Activated gamma-delta T cell (primary cell): Measurements from ENCODE around the gene SPRN.
"Not testable (repeated sequence)": the region's sequence is repeated elsewhere in the genome, so short reads cannot be mapped to it uniquely, and the experiment has no call there.

Experiments used
- DNase-seq: peaks from one replicate; lab custom pipeline; 2025; lab: John Stamatoyannopoulos, UW
- total RNA-seq, 2 donors: gene quantifications; one replicate each; lab custom pipeline; 2026; lab: John Stamatoyannopoulos, UW

Gene SPRN
- 0.04 to 0.10 reads per million in 2 donors for total RNA-seq

GRCh38 chr10:133424601-133425000, at the start of gene SPRN:
TSS of gene SPRN (minus strand) at chr10:133424625. CDS start at chr10:133423681, 944 bp downstream.
- DNase-seq = not testable (repeated sequence)

GRCh38 chr10:133474027-133474426, 49.6 kb upstream of the SPRN start:
- no peak for DNase-seq

DNA sequence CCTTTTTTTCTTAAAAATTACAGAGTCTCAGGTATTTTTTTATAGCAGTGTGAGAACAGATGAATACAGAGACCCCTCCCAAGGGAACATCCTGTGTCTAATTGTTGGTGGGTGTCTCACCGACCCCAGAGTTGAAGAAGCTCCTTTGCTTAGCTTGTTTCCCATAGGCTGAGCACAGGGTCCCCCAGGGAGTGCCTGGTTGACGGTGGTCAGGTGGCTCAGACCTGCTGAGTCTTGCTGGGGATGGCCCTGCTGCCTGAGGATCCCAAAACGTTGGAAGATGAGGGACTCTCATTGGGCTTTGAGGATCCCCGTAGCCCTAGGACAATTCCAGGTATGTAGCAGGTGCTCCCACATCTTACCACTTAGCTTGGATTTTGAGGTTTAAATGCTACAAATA, 48.8 kb upstream of the SPRN start:
- DNase-seq = no peak

DNA sequence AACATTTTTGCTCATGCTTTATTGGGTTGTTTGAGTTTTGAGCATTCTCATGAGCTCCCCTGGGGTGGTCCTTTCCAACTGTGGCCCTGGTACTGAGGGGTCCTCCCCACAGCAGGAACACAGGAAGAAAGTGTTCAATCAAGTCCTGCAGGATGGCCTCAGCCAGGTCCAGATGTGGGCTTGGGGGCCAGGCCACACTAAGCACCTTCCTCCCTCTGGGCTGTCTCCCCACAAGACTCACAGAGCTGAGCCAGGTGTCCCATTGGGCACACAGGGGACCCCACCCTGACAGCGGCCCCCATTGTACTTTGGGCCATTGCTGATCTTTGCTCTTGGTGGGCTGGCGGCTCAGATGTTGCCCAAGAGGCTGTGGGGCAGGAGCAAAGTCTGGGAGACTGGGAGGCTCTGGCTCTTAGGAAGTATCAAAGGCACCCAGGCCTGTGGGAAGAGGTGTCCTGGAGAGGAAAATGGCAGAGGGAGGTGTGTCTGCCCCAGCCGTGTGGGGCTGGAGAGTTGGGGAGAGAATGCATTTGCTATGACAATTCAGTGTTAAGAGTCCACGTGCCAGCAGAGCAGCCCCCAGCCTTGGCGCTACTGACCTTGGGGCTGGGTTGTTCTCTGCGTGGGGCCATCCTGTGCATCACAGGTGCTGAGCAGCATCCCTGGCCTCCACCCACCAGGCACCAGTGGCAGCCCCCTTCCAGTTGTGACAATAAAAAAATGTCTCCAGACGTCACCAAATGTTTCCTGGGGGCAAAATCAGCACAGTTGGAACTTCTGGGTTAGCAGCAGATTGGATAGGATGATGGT, 47.1 kb upstream of the SPRN start:
- no peak for DNase-seq

GRCh38 chr10:133469205-133469604, 44.8 kb upstream of the SPRN start:
- DNase-seq = not testable (repeated sequence)

DNA sequence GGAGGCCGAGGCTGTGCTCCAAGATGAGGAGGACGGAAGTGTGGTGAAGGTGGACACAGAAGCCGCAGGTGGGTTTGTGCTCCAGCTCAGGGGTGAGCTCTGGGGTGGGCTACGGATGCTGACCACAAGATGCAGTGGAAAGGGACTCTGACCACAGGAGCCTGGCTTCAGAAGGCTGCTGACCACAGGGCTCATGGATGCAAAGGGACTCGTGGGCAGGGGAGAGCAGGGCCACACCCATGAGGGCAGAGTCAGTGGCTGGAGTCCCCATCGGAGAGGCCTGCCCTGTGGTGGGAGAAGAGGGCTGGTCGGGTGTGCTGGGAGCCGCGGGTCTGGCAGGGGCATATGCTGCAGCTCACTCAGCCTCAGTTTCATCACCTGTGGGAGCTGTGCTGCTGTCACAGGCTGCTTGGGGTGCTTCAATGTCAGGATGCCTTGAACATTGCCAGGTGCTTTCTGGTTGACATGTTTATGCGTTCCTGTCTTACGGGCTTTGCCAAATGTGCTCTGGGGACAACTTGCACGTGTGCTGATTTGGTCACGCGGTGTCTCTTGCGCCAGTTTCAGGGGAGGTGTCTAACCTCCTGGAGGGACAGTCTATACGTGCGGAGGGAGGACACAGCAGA, 43.0 kb upstream of the SPRN start:
- DNase-seq = no peak

DNA sequence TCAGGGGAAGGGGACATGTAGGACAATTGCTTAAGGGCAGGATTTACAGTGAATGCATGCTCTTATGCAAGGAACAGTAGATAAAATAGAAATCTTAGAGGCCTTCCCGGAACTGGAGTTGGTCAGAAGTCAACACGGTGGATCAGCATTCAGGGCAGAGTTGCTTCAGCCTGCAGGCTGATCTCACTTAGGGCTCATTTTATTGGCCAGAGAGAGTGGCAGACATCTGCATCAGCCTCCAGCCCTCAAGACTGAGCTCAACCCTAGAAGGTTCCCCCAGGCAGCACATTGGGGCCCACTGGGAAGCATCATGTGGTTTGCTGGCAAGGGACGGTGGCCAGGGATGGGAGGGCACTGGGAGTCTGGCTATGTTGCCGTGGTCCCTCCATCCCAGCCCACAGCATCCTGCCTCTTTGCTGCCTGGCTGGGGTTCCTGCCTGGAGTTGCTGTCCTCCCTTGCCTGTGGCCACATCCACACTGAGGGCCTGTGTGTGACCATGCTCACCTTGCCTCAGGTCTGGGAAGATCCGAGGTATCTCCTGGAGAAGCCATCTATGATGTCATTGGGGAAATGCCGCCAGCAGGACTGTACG, 42.4 kb upstream of the SPRN start:
- DNase-seq = no peak

DNA sequence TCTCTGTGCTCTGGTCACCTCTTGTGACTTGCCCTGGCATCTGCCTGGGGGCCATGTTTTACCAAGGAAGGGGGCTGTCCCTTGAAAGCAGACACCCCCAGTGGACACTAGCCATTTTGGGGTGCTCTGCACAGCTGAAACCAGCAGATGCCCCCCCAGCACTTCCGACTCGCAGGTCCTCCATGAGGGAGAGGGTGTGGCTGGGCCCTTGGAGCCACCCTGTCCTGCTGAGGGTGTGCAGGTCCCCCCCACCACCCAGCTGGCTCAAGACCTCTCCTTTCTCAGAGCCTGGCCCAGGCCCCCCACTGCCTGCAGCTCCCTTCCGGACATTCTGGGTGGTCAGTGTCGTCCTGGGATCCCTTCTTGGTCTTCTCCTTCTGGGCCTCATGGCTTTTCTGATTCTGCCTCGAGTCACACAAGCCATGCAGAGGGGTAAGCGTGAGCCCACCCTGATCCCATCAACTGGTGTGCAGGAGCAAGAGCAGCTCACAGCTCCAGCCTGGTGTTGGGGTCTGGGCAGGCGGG, 41.6 kb upstream of the SPRN start:
- DNase-seq = no peak

DNA sequence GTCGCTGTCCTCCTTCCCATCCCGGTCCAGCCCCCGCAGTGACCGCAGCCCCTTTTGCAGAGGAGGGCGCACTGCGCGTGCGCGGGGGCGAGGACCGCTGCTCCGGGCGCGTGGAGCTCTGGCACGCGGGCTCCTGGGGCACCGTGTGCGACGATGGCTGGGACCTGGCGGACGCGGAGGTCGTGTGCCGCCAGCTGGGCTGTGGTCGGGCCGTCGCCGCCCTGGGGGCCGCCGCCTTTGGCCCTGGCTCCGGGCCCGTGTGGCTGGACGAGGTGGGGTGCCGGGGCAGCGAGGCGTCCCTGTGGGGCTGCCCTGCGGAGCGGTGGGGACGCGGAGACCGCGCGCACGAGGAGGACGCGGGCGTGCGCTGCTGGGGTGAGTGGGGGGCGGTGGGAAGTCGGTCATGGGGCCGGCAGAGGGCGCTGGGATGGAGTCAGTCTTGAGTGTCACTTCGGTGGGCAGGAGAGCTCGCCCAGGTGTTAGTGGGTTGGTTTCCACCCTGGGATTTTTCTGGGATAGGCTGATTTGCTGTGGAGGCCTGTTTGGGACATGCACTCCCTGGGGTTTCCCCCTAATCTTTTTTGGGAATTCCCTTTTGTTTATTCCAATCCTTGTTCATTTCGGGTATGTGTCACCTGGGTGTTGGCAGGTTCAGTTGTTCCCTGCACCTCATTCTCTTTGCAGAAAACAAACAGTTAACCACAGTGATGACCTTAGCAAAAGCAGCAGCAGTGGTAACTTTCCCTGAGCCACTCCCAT, 40.9 kb upstream of the SPRN start:
- no peak for DNase-seq

DNA sequence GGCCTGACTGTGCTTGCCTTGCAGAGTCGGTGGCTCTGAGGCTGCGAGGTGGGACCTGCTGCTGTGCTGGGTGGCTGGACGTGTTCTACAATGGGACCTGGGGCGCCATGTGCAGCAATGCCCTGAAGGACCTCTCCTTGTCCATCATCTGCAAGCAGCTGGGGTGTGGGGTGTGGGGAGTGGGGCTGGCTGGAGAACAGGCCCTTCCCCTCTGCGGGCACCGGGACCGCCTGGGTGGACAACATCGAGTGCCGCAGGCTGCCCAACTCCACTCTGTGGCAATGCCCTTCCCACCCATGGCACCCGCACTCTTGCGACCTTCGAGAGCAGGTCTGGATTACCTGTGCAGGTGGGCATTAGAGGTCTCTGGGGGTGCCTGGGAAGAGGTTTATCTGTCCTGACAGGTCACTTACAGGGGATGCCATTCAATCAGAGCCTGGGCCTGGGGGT, 40.2 kb upstream of the SPRN start:
- no peak for DNase-seq

GRCh38 chr10:133462512-133463305, 38.3 kb upstream of the SPRN start:
- no peak for DNase-seq

GRCh38 chr10:133461841-133462240, 37.4 kb upstream of the SPRN start:
- DNase-seq = no peak

DNA sequence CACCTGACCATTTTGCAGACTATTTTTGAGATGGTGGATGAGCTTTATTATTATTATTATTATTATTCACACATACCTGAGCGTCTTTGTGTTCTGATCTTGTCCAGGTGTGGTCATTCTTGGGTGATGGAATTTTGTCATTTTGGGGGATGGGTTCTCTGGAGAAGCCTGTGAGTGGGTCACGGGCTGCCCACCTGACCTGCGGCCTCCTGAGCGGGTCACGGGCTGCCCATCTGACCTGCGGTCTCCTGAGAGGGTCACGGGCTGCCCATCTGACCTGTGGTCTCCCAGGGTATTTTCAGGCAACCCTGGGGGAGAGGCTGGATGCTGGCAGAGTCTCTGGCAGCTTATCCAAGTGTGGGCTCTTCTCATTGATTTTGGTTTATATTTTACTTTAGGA, 36.6 kb upstream of the SPRN start:
- DNase-seq = no peak

GRCh38 chr10:133460208-133460769, 35.9 kb upstream of the SPRN start:
- no peak for DNase-seq

DNA sequence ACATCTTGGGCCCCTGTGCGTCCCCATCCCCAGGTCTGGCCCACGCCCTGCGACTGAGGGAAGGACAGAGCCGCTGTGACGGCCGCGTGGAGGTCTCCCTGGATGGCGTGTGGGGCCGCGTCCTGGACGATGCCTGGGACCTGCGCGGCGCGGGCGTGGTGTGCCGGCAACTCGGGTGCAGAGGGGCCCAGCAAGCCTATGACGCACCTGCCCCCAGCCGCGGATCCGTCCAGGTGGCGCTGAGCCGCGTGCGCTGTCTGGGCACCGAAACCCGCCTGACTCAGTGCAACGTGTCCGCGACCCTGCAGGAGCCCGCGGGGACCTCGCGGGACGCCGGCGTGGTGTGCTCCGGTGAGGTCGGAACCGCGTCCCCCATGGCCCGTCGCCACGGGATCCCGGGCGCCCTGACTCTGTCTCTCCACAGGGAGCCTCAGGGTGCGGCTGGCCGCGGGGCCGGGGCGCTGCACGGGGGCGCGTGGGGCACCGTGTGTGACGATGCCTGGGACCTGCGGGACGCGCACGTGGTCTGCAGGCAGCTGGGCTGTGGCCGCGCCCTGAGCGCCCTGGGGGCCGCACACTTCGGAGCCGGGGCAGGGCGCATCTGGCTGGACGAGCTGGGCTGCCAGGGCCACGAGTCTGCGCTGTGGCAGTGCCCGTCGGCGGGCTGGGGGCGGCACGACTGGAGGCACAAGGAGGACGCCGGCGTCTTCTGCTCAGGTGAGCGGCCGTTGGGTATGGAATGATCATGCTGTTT, 35.2 kb upstream of the SPRN start:
- DNase-seq = no peak

DNA sequence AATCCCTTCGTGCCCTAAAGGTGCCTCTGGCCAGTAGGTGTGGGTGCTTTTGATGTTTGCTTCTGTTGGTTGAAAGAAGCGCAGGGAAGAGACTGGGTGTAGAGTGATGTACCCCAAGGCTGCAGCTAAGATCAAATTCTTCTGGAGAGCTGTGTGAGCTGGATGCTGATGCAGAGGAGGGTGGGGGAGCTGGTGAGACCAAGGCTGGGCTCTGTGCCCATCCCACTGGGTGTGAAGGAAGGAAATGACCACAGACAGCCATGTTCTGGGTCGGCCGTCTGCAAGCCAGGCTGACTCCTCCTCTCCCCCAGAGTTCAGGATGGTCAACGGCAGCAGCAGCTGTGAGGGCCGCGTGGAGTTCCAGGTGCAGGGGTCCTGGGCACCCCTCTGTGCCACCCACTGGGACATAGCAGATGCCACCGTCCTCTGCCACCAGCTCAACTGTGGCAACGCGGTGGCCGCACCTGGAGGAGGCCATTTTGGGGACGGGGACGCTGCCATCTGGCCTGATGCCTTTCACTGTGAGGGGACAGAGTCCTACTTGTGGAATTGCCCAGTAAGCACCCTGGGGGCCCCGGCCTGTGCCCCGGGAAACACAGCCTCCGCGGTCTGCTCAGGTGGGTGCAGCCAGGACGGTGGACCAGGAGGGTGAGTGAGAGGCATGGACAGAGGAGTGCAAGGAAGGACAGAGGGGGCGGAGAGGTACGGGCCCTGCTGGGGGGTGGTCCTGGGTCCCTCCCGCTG, 34.5 kb upstream of the SPRN start:
- DNase-seq = no peak

DNA sequence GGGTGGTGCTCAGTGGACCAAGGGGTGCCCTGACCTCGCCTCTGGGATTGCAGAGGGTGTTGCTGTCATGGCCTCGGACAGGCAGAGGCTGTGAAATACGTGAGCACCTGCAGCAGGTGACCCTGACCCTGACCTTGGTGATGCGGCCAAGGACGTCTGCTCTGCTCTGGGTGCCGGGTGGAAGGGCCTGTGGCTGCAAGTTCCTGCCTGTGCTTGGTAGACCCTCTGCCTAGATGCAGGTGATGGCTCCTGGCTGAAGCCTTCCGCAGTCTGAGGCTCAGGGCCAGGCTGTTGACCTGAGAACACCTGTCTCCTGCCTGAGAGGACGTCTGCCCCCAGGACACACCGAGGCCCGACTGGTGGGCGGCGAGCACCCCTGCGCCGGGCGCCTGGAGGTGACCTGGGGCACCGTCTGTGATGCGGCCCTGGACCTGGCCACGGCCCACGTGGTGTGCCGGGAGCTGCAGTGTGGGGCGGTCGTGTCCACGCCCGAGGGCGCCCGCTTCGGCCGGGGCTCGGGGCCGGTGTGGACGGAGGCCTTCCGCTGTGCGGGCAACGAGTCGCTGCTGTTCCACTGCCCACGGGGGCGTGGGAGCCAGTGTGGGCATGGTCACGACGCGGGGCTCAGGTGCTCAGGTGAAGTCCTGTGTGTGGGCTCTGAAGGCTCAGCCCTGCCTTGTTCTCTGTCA, 33.7 kb upstream of the SPRN start:
- DNase-seq = no peak

DNA sequence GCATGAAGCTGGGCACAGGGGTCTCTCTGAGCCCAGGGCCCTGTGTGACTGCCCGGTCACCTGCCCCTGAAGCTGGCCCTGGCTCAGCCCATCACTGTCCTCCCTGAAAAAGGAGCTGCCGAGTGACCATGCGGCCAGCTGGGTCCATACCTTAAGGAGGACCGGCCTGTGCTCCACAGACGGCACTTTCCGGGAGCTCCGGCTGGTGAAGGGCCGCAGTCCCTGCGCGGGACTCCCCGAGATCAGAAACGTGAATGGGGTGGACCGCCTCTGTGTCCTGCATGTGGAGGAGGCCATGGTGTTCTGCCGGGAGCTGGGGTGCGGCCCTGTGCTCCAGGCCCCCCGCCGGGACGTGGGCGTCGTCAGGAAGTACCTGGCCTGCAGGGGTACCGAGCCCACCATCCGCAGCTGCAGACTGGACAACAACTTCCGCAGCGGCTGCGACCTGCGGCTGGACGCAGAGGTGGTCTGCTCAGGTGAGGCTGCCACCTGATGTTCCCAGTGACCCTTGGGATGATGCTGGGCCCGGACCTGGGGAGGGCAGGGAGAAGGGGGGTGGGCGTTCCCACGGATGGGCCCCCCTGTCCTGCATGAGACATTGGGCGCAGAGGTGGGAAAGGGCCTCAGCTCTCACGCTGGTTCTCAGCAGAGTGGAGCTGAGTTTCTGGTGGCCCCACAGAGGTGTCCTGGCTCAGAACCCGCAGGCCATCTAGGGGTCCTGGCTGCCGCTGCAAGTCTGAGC, 32.8 kb upstream of the SPRN start:
- DNase-seq = no peak
